Lower leg skin (tissue), 4 donors: ENCODE measurements around the gene SLC15A1. TPM values are rescaled to one million over a fixed set of nuclear protein-coding genes. Genes with fewer than 3 reads are reported as not detected.

Experiments used
- DNase-seq, 2 donors: peaks; one replicate each; pipeline ENCODE4 v3.0.0-alpha.2; 2019; ENCODE audit warnings: low spot score in 2 of 2
- H3K4me3 ChIP-seq: fragments of 200-600 bp; sonication (generic); 2 replicates; pipeline ENCODE4 v1.5.1; 2017; ENCODE audit warnings: mild to moderate bottlenecking, low read depth; ENCODE audit not compliant: poor library complexity, severe bottlenecking
- CTCF ChIP-seq, 3 donors: fragments of 450-650 bp; IDR thresholded peaks; one replicate each; pipeline ENCODE4 v1.5.1; 2016; ENCODE audit warnings: antibody characterized with exemption in 3 of 3, mild to moderate bottlenecking in 3 of 3, moderate library complexity in 2 of 3
- POLR2A ChIP-seq, 2 donors: fragments of 450-650 bp; IDR thresholded peaks; one replicate each; pipeline ENCODE4 v1.6.1; 2016 to 2017; ENCODE audit warnings: antibody characterized with exemption in 2 of 2, mild to moderate bottlenecking in 1 of 2, moderate library complexity in 1 of 2
- WGBS, 2 donors: methylation state at CpG; one replicate each; pipeline ENCODE4 v1.1.5; 2018; 5-methylcytosine and 5-hydroxymethylcytosine counted together
- intact Hi-C: fragments of 100-400 bp; cut with DNase I; formaldehyde crosslinking; loops from one replicate; pipeline ENCODE4 v1.15.0; 2023; ENCODE audit warnings: low total_unique reads
- total RNA-seq, 4 donors: library from RNA; depleted of rRNA; stranded (reverse); fragments of >200 nt; gene quantifications; one replicate each; pipeline ENCODE4 v1.1.0, GENCODE V29; 2016

The SLC15A1 gene
- total RNA-seq, 4 donors from 2014 or later = 31.0 to 70.9 (median 40.1) TPM

- H3K4me3 ChIP-seq = no peak overlapping the region
- 76 to 84% methylated on average over 9 of the region's 9 CpGs for WGBS, 2 donors
- TF ChIP-seq CTCF (IDR thresholded peaks at IDR 0.05) (no peak), POLR2A (IDR thresholded peaks at IDR 0.05) (no peak)
- intact Hi-C loops = no loop called here
- DNase-seq = no peak
Observed at GRCh38 chr13:98792321-98792720, 39.8 kb upstream of the SLC15A1 start.

- WGBS, 2 donors = 95 to 98% methylated on average over 7 of the region's 7 CpGs
- no peak overlapping the region for H3K4me3 ChIP-seq
- intact Hi-C loops = no loop called here
- DNase-seq = peak in 1 of 2 donors; percentile 56
- TF ChIP-seq POLR2A (IDR thresholded peaks at IDR 0.05) = no peak
- no peak for TF ChIP-seq CTCF (IDR thresholded peaks at IDR 0.05)
Observed at GRCh38 chr13:98791611-98792010, 39.1 kb upstream of the SLC15A1 start.

- intact Hi-C loops = no loop called here
- TF ChIP-seq CTCF (IDR thresholded peaks at IDR 0.05) = no peak
- TF ChIP-seq POLR2A (IDR thresholded peaks at IDR 0.05) = no peak
- no peak for DNase-seq
- 85 to 88% methylated on average over 9 of the region's 9 CpGs for WGBS, 2 donors
- H3K4me3 ChIP-seq = no peak overlapping the region
Observed at GRCh38 chr13:98787996-98788395, 35.5 kb upstream of the SLC15A1 start.

GRCh38 chr13:98787173-98787572, 34.7 kb upstream of the SLC15A1 start:
- H3K4me3 ChIP-seq = no peak overlapping the region
- 78 to 83% methylated on average over 10 of the region's 10 CpGs for WGBS, 2 donors
- intact Hi-C loops = no loop called here
- peak in 1 of 2 donors; percentile 26 for DNase-seq
- TF ChIP-seq POLR2A (IDR thresholded peaks at IDR 0.05) = no peak
- TF ChIP-seq CTCF (IDR thresholded peaks at IDR 0.05) = no peak

GRCh38 chr13:98786023-98786422, 33.6 kb upstream of the SLC15A1 start:
- DNase-seq = peak in 1 of 2 donors; percentile 26
- WGBS, 2 donors = 69 to 74% methylated on average over 7 of the region's 7 CpGs
- TF ChIP-seq POLR2A (IDR thresholded peaks at IDR 0.05) = no peak
- TF ChIP-seq CTCF (IDR thresholded peaks at IDR 0.05) = no peak
- intact Hi-C loops = no loop called here
- H3K4me3 ChIP-seq = no peak overlapping the region

- H3K4me3 ChIP-seq = no peak overlapping the region
- intact Hi-C loops = no loop called here
- DNase-seq = peak in 1 of 2 donors; percentile 60
- WGBS, 2 donors = 68 to 81% methylated on average over 7 to 10 of the region's 10 CpGs
- no peak for TF ChIP-seq CTCF (IDR thresholded peaks at IDR 0.05)
- no peak for TF ChIP-seq POLR2A (IDR thresholded peaks at IDR 0.05)
Observed at GRCh38 chr13:98785405-98785804, 32.9 kb upstream of the SLC15A1 start.
